NCI-H226 (cell line): ENCODE data around the gene CIDEB.

Source experiments
- DNase-seq: peaks from one replicate; pipeline ENCODE4 v3.0.0-alpha.2; 2015

CIDEB gene

DNA sequence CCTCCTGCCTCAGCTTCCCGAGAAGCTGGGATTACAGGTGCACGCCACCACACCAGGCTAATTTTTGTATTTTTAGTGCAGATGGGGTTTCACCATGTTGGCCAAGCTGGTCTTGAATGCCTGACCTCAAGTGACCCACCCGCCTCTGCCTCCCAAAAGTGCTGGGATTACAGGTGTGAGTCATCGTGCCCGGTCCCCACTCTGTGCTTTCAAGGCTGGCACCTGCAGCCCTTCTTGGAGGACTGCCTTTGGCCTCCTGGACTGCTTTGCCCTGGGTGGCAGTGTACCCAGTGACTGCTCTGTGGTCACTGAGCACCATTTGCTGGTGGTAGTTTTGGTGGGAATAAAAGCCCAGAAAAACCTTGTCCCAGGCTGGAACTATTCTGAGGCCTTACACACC lies 20.8 kb downstream of the CIDEB start:
- no peak for DNase-seq

DNA sequence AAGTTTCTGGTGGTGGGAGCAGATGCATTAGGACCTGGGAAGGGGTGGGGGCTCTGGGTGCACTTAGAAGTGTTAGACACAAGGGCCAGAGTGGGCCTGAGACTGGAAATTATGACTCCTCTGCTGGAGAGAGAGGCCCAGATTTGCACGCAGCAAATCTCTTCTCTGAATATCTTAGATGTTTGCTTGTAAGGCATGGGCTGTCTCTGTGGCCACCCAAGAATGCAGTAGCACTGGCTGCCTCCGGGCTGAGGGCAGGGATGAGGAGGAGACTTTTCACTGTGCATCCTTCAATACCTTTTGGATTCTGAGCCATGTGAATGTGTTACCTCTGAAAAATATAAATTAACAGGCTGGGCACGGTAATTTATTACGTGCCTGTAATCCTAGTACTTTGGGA lies 22.4 kb downstream of the CIDEB start:
- no peak for DNase-seq

DNA sequence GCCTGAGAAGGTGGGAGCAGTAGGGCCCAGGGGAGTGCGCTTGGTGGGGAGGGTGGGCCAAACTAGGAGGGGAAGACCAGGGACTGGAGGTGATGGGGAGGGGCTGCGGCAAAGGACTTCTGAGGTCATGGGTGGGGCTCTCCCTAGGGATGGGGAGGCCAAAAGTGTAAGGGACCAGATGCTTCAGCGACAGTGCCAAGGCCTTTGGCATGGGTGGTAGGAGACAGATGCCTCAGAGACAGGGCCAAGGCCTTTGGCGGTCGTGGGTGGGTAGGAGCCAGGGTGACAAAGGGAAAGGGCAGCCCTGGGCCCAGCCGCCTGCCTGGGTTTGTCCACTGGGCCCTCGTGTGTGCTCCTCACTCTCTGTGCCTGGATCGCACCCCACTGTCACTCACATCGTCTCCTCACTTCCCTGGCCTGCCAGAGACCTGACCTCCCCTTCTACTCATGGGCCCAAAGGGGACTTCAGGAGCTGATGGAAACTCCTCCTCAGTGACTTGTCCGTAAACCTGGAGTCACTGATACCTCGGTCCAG lies 23.2 kb downstream of the CIDEB start:
- no peak for DNase-seq

DNA sequence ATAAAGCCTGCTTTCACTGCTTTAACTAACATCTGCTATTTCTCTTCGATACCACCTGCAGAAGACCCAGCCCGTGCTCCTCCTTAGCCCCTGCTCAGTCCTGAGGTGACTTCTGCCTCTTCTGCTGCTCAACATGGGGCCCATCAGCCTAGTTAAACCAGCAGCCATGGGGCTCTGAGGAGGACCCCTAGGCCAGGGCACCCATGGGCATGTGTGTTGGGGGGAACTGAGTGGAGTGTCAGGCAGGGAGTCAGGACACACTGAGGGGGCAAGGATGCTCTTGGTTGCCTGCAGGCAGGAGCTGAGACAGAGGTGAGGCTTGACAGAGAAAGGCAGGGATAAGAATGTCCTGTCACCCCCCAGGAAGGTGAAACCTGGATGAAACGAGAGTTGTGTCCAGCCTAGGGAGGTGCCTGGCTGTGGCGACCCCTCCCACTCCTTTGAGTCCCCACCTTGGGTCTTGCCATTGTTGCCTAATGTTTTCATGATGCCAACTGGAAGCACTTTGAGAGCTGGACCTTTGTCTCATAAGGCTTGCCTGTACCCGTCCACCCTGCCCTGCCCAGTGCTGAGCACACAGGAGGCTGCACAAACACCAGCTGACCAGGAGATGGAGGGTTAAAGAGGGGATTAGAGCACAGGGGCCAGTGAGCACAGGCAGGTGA lies 23.8 kb downstream of the CIDEB start:
- DNase-seq = no peak

DNA sequence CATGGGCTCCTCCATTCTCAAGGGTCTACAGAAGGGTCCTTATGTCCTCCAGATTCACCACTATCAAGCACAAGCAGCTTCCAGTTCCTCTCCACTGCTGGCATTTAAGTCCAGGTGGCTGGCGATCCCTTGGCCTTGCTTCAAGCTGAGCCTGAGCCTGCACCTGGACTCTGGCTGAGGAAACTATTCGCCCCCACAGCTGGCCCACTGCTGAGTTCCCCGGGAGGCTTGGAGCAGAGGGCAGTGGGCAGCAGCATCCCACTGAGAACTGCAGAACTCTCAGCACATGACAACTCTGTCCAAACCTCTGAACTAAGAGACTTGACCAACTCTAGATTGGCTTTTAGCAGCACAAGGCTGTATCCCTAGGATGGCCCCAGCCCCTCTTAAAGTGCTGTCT lies 25.0 kb downstream of the CIDEB start:
- DNase-seq = no peak

DNA sequence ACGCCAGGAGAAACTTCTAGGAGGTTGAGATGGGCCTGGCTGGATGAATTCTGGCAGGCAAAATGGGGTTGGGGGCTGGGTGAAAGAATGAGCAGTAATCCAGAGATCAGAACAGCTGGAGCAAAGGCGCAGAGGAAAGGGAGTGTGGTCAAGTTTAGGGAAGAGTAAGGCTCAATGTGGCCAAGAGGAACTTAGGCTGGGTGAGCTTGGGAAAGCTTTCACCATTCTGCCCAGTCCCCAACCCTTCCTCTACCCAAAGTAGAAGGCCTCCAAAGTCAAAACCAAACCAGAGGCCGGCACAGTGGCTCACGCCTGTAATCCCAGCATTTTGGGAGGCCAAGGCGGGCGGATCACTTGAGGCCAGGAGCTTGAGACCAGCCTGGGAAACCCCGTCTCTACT lies 26.1 kb downstream of the CIDEB start:
- DNase-seq = no peak

DNA sequence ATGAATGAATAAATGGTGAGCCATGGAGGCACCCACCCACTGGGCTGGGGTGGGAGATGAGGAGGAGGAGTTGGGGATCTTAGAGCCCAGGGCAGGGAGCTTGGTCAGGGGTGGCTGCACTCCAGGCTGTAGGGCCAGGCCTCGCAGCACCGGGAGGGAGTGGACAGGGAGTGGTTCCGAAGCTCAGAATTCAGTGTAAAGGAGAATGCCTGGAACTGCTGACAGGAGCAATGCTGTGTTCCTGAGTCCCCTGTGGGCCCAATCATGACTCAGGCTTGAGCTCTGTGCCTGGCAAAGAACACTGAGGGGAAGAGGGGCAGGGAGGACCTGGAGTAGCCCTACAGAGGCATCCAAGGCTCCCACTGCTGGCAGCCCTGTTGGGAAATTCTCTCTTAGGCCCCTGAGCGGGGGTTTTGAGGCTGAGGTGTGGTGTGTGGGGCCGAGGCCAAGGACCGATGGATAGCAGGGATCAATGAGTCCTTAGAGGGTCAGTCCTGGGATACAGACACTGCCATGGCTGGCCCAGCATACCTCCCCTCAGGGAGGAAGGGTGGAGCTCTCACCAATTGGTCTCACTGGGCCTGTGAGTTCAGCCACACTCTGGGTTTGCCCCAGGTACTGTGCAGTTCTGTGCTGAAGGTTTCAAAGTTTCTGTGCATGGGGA lies 26.8 kb downstream of the CIDEB start:
- no peak for DNase-seq

DNA sequence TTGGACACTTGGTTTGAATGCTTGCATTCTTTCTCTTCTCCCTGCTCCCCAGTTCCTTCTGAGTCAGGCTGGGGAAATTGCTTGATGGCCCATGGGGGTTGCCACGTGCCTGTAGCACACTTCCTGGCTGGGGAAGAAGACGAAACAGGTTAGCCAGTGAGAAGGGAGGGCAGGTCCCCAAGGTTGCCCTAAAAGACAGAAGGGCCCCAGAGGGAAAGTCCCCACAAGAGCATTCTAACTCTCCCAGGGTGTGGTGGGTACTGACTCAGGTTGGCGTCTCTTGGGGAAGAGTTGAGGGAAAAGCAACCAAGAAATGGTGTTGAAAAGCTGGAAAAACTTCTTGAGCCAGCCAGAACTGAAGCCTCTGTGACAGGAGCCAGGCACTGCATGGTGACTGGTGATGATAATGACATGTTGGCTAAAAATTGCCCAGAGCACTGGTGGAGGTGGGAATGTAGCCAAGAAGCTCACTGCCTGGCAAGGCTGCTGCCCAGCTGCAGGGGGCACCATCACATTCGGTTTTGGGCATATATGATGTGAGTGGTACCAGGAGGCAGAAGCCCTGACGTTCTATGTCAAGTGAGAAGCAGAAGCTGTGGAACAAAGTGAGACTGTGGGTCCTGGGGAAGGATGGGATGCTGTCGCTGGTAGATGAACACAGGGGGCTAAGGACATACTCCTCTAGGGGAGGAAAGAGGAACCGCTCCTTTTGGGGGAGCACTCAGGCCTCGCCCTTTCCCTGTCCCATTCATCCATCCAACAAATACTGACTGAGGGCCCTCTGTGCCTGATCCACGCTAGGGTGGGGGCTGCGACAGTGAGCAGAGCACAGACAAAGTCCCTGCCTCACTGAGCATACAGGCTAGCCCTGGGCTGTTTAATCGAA lies 28.2 kb downstream of the CIDEB start:
- peak; percentile 30 for DNase-seq

DNA sequence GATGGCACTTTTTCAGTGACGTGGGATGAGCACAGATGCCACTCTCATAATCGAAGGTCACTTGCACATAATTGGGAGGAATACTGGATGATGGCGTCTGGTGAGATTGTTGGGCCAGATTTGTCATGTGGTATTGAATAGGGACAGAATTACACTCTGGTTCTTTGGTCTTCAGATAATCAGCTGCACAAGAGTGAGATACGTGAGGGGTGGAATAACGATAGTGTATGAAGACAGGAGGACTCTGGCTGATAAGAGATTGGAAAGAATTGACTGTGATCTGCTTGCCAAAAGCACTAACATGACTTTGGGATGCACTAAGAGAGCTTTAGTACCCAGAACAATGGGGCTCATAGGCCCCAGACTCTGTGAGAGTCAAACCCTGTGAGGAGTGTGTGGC lies 29.4 kb downstream of the CIDEB start:
- DNase-seq = no peak

DNA sequence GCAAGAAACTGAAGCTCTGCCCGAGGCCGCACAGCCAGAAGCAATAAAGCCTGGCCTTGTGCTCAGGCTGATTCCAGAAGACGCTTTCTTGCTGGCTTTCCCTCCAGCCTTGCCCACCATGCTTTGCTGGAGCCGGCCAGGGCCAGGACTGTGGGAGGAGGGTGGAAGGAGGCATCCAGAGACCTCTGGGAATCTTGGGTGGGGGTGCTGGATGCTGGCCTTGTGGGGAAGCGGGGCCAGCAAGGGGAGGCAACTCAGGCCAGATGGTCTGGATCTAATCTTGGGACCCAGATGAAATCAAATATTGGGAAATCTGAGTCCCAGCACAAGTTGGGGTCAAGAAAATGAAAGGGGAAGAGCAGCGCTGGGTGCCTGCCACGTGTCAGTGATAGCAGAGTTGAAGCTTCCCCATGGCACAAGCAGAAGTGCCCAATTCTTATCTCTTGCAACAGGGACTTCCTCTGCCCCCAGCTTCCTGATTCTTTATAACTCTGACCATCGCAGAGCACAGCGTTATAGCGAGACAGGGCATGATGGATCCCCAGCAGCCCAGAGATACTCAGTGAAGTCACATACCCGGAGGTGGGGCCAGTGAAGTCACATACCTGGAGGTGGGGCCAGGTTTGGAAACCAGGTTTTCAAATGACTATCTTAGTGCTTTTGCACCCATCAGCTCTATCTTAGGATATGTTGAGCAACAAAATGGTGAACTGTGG lies 30.0 kb downstream of the CIDEB start:
- DNase-seq = no peak

DNA sequence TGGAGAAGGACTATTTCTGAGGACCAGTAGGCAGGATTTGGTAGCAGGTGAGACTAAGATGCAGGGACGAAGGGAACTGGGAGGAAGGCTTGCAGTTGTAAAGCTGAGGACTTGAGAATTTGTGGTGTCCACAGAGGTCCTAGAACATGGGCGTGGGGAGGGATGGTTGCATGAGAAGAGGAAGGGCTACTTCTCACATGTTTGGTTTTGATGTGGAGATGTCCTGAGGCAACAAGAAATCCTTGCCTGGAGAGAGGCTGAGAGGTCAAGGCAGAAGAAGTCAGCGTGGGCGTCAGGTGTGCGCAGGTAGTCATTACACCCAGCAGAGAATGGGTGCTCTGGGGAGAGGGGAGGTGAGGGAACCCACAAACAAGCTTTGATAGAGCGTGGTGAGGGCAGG lies 30.7 kb downstream of the CIDEB start:
- no peak for DNase-seq

DNA sequence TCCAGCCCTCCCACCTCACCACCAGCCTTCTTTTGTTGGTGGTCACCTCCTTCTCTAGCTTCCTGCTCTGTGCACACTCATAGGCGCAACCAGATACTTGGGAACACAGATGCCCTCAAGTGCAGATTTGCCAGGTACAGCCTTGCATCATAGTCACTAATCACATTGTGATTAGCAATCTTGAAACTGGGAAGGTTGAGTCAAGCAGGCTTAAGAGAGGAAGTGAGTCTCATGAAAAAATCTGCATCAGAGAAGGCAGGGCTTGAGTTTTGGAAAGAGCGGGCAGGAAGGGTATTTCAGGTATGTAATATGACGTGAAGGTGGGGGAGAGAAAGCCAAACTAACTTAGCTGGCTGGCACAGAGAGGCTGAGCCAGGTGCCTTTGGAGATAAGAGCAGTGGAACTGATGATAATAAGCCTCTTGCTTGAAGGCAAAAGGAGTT lies 33.7 kb downstream of the CIDEB start:
- DNase-seq = peak; percentile 98

DNA sequence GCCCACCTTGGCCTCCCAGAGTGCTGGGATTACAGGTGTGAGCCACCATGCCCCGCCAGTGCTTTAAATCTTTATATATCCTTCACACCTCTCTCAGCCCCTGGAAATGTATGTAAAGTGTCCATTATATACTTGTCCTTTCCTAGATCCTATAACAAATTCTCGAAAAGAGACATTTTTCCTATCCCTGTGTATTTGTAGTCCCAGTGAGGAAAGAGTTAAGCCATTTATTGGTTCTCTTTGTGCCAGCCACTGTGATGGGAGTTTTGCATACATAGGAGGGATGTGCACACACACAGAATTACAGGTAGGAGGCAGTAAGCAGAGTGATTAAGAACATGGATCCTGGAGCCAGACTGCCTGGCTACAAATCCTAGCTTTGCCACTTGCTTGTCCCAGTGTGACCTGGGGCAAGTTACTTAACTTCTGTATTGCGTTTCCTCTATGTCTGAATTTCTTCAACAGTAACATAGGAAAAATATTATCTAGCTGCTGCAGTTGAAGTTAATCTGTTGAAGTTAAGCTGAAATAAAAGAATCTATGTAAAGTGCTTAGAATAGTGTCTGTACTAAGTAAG lies 34.3 kb downstream of the CIDEB start:
- DNase-seq = no peak

DNA sequence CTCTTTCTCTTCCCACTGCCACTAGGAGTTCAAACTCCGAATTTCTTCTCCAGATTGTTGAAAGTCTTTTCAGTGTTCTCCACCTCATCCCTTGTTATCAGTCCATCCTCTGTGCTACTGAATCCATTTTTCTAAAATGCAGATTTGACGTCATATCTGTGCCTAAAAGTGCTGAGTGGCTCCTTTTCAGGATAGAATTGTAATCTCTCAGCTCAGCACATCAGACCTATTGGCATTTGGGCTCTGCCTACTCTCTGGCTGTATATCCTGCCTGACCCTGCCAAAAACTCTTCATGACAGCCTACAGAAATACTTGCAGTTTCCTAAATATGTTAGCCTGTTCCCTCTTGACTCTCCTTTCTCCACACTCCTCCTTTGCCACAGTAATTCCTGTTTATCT lies 35.3 kb downstream of the CIDEB start:
- no peak for DNase-seq

DNA sequence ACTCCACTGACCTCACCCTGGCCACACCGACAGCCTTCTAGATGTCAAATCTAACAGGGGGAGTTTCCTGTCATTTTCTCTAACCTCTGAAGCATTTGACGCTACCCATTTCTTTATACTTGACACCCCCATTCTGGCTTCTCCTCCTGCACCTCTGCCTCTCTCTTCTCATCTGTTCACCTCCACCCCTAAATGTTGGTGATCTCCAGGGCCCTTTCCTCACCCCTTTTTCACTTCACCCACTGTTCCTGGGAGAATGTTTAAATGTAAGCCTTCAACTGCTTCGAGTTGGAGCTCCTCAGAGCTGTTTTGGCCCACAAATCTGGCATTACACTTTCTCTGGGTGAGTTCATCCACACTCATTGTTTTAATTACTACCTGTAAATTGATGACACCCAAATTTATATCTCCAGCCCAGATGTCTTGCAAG lies 35.9 kb downstream of the CIDEB start:
- DNase-seq = no peak

DNA sequence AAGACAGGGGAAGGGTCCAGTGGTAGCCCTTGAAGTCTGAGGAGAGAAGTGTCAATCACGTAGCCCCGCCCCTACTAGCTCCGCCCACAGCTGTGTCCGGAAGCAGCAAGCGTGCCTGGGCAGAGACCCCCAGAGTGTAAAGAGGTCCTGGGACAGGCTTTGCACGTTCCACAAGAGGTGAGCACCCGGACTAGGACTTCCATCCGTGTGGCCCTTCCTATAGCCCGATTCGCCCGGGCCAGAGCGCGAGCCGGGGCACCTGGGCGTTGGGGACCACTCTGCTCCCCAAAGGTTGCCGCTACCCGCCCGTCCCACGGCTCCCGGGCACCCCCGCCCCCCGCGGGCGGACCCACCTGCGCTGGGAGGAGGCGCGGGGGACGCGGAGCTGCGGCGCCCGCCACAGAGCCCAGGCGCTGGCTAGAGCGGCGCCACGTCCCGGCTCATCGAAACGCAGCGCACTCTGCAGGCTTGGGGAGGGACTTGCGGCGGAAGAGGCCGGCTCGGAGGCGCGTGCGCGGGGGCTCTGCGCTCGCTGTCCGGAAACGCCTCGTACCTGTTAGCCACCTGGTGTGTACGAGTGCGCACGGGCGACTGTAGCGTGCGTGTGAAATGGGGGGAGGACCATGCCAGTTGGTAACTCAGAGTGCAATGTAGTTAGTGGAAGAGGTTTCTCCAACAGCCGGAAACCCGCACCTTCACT lies 36.5 kb downstream of the CIDEB start, which contains the start of gene RABGGTA:
RABGGTA (minus strand) TSS at position 464 of the 700 bp plus-strand sequence. CDS start 482 bp downstream, outside the sequence.
- peak; percentile 86 for DNase-seq

DNA sequence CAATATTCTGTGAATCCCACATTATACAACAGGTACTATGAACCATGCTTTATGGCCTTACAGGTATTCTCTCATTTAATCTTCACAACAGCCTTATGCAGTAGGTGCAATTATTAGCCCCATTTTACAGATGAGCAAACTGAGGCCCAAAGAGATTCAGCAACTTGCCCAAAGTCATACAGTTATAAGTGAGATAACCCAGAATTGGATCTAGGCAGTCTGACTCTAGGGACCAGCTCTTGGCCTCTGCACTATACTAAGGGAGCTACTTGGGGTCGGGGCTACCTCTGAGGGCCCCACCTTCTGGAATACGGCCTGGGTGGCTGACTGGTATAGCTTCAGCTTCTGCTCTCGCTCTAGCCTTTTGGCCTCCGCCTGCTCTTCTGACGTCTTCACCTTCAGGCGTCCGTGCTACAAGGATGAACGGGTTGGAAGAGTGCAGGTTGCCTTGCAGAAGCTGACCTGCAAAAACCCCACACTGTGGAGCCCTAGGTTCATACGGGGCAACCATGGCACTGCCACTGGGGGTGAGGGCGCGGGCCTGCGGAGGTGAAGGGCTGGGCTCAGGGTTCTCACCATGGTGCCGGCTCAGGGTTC lies 37.1 kb downstream of the CIDEB start:
- DNase-seq = no peak

DNA sequence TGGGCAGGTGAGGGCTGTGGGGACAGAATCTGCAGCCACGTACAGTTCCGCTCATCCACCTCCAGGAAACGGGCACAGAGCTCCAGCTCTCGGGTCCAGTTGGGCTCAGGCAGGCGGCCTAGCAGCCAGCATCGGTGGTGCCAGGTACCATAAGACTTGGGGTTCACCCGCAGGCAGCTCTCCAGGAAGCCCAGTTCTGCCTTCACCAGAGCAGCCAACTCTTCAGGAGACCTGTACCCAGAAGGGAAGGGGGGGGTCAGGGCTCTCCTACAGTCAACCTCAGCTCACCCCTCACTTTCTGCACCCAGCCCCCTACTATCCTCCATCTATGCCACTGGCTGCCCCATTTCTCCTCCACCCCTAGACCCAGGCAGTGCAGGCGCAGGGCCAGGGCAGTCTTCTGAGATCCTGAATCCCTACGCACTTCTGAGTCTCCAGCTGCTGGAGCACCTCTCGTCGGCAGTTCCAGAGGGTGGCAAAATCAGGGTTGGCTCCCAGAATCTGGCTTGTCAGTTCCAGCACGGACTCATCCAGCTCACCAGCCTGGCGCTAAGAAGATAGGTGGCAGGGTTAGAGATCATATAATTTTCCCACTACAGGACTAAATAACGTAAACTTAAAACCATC lies 37.8 kb downstream of the CIDEB start:
- no peak for DNase-seq

DNA sequence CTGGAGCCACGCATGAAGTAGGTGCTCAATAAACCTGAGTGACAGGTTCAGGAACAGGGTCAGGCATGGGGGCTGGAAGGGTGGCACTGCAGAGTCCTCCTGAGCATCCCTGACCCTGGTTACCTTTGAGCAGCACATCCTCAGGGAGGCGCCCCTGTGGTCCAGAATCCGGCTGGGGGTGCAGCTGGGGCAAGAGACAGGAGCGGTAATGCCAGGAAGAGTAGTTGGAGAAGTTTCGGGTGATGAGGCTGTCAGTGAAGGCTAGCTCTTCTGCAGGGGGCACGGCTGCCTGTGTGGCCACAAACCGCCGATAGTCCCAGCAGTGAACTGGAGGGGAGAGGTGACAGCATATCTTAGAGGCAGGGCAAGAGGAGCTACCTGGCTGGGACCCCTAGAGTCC lies 38.4 kb downstream of the CIDEB start:
- DNase-seq = no peak

DNA sequence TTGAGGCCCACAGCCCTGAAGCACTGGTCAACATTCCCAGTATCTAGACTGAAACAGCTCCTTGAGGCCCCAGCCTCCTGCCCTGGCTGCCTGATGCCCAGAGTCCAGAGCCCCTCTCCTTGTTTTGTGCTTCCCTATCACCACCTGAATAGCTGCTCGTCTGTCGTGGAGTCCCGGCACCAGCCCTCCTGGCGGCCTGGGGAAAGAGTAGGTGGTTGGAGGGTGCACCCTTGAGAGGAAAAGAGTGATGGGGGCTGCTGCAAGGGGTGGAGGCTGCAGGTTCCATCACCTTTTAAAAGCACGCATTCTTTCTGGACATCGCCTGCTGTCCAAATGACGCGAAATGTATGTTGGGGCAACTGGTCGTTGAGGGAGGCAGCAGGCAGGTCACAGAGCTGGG lies 39.6 kb downstream of the CIDEB start:
- DNase-seq = no peak

DNA sequence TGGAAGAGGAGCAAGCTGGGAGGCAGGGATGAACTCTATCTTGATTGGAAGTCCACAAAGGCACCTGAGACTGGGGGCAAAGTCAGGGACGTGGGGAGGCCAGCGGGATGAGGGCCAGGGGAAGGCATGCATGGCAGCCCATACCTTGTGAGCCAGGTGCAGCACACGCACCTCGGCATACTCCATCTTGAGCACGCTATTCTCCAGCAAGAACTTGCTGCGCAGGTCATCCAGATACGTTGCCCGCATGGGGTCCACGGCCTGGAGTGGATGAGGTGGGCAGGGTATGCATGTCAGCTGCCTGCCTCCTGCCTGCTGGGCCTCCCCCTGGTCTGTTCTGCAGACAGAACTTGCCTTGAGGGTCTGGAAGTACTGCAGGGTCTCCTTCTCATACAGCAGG lies 40.3 kb downstream of the CIDEB start:
- no peak for DNase-seq
